HCT116 (cell line): ENCODE data around the gene FGD3.

Experiments used
- CEBPB ChIP-seq: IDR thresholded peaks from 2 replicates; pipeline ENCODE4 v1.6.1; 2012; ENCODE audit warnings: low read depth
- EZH2phosphoT487 ChIP-seq: fragments of 200-600 bp; IDR thresholded peaks from 2 replicates; pipeline ENCODE4 v1.6.1; 2018; ENCODE audit warnings: antibody characterized with exemption, borderline replicate concordance
- JUND ChIP-seq: IDR thresholded peaks from 2 replicates; pipeline ENCODE4 v1.6.1; 2012
- POLR2AphosphoS5 ChIP-seq: IDR thresholded peaks from 2 replicates; pipeline ENCODE4 v1.6.1; 2011; ENCODE audit warnings: mild to moderate bottlenecking, low read depth, low read length, moderate library complexity
- TF ChIP-seq, protein P1 (sequence below), 3 experiments: fragments of 200-600 bp in 1 of 3; sonication (generic) in 1 of 3; IDR thresholded peaks in 2 of 3; conservative IDR thresholded peaks in 1 of 3; 2 replicates each; pipeline ENCODE4 v1.5.1; 2012 to 2017; ENCODE audit warnings: low read depth in 2 of 3, low read length in 2 of 3, antibody characterized with exemption in 1 of 3, borderline replicate concordance in 1 of 3, control low read depth in 1 of 3, mild to moderate bottlenecking in 1 of 3, mixed read lengths in 1 of 3, mixed run types in 1 of 3, moderate library complexity in 1 of 3; ENCODE audit not compliant: insufficient read depth in 1 of 3

DNA sequence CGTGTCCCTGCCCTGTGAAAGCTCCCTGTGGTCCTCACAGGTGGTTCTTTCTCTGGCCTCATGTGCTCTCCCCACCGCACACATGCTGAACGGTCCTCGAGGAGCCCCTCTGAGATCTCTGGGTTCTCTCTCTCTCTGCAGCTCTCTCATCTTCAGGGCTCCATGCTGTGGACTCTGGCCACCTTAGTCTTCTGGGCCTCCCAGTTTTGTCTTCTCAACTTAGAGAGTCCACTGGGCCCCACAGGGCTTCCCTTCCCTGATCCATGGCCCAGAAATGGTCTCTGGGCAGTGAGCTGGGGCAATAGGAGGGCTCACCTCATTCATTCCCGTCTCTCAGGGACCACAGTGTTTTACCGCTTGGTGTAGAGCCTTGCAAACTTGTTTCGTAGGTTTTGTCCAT, 26.4 kb downstream of the FGD3 start:
- TF ChIP-seq, protein P1, sequence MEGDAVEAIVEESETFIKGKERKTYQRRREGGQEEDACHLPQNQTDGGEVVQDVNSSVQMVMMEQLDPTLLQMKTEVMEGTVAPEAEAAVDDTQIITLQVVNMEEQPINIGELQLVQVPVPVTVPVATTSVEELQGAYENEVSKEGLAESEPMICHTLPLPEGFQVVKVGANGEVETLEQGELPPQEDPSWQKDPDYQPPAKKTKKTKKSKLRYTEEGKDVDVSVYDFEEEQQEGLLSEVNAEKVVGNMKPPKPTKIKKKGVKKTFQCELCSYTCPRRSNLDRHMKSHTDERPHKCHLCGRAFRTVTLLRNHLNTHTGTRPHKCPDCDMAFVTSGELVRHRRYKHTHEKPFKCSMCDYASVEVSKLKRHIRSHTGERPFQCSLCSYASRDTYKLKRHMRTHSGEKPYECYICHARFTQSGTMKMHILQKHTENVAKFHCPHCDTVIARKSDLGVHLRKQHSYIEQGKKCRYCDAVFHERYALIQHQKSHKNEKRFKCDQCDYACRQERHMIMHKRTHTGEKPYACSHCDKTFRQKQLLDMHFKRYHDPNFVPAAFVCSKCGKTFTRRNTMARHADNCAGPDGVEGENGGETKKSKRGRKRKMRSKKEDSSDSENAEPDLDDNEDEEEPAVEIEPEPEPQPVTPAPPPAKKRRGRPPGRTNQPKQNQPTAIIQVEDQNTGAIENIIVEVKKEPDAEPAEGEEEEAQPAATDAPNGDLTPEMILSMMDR (IDR thresholded peaks at IDR 0.05 in 2 of 3, conservative IDR thresholded peaks at IDR 0.05 in 1 of 3; ENCODE audit: borderline replicate concordance in 1 of 3, insufficient read depth in 1 of 3, low read depth in 2 of 3, low read length in 2 of 3), result no peak
- TF ChIP-seq POLR2AphosphoS5 (no peak), JUND (no peak), CEBPB (no peak), EZH2phosphoT487 (no peak)
